Subcutaneous abdominal adipose tissue (tissue), 5 donors: ENCODE data around the gene ZRANB2.

Experiments used
- H3K27ac ChIP-seq: one replicate; pipeline ENCODE4 v1.7.0; 2013; ENCODE audit warnings: low read depth, mild to moderate bottlenecking, inconsistent platforms, low read length, moderate library complexity
- H3K27me3 ChIP-seq, 5 donors: one replicate each; pipeline ENCODE4 v1.7.0; 2013; ENCODE audit warnings: low read length in 5 of 5, inconsistent platforms in 1 of 5; ENCODE audit not compliant: control insufficient read depth in 5 of 5, insufficient read depth in 4 of 5
- H3K36me3 ChIP-seq, 5 donors: one replicate each; pipeline ENCODE4 v1.7.0; 2013; ENCODE audit warnings: low read length in 5 of 5; ENCODE audit not compliant: control insufficient read depth in 5 of 5, insufficient read depth in 5 of 5
- H3K4me1 ChIP-seq, 5 donors: one replicate each; pipeline ENCODE4 v1.7.0; 2013; ENCODE audit warnings: low read length in 5 of 5, mild to moderate bottlenecking in 3 of 5, moderate library complexity in 1 of 5; ENCODE audit not compliant: control insufficient read depth in 5 of 5, insufficient read depth in 5 of 5
- H3K4me3 ChIP-seq, 5 donors: one replicate each; pipeline ENCODE4 v1.7.0; 2013; ENCODE audit warnings: low read length in 5 of 5, low read depth in 1 of 5
- H3K9ac ChIP-seq, 5 donors: one replicate each; pipeline ENCODE4 v1.7.0; 2013; ENCODE audit warnings: low read length in 5 of 5, mild to moderate bottlenecking in 4 of 5, moderate library complexity in 3 of 5
- H3K9me3 ChIP-seq, 5 donors: one replicate each; pipeline ENCODE4 v1.7.0; 2013; ENCODE audit warnings: low read length in 5 of 5; ENCODE audit not compliant: control insufficient read depth in 5 of 5
- donor health status: healthy.
- donor health status: healthy.
- donor health status: healthy.
- donor health status: healthy.
- donor health status: healthy.

The ZRANB2 gene

DNA sequence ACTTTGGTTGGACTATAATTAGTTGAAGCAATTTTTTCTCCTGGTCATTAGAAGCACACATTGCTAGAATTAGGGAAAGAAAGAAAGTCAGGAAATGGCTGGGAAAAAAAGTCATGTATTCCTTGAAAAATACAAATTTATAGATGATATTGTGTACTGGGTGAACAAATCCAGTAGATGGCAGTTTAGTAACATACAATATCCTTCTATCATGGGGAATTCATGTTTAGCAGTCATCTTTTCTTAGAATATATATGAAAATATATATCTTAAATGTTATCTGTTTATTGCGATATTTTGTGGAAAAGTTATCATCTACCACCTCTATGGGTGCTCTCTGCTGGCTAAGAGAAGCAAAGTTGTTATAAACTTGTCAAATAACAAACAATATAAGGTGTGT, 13.1 kb upstream of the ZRANB2 start:
- Histone ChIP-seq H3K36me3 (peaks cover 0 to 6% (median 0%) of the 10 kb centered on the region in 5 donors), H3K4me1 (no peaks in the 10 kb centered on the region), H3K4me3 (no peak overlapping the region), H3K27ac (no peak overlapping the region), H3K9me3 (no peaks in the 10 kb centered on the region), H3K9ac (no peak overlapping the region), H3K27me3 (no peaks in the 10 kb centered on the region)

DNA sequence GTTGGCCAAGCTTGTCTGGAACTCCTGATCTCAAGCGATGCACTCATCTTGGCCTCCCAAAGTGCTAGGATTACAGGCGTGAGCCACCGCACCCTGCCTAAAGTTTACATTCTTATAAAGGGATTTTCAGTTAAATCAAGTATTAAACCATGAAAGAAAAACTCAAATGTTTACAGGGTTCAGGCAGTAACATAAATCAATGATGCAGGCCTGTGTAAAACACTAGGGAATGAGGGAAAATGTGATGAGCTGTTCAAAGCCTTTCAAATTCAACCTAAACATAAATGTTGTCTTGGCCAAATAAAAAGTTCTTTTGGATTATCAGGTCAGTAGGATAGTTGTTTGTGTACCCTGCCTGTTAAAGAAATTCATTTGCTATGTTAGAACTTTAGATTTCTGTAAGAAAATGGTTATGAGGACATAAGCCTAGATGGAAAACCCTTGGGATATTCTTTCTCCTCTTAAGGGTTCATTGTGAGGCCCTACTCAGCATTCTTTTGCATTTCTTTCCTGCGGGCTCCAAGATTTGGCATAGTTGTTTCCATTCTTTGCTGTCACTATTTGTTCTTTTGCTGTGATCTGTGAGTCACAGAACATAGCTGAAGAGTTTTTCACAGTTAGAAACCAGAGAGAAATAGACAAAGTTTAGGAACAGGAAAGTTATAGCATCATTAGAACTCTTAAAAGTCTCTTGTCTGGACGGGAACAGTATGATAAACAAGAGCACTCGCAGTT, 8.9 kb upstream of the ZRANB2 start:
- H3K27me3 ChIP-seq = peaks cover 0 to 4% (median 0%) of the 10 kb centered on the region in 5 donors
- H3K27ac ChIP-seq = no peak overlapping the region
- H3K9ac ChIP-seq = no peak overlapping the region
- H3K36me3 ChIP-seq = no peaks in the 10 kb centered on the region
- H3K4me1 ChIP-seq = no peaks in the 10 kb centered on the region
- no peaks in the 10 kb centered on the region for H3K9me3 ChIP-seq
- no peak overlapping the region for H3K4me3 ChIP-seq

DNA sequence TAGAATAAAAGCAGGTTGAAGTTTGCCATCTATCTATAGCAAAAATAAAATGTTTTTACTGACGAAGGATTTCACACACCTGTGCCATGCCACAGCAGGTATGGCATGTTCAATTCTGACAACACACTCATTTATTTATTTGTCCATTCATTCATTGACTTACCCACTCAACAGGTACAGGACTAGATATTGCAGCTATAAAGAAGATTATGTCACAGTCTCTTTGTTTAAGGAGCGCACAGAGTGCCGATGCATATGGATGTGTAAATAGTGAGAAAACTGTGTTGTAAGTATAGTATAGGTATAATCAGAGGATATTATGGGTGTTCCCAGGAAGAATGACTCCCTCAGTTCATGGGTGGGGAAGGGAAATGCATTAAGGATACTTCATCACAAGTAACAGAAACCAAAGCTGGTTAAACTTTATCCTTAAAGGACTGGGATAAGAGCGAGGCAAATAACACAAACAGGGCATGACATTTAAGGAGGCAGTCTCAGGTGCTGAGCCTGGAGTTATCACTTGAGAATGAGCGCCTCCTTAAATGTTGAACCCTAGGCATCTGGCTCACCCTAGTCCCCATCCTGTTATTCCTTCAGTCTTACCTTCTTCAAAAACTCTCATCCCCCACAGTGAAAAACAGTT, 7.9 kb upstream of the ZRANB2 start:
- peaks cover 0 to 4% (median 0%) of the 10 kb centered on the region in 5 donors for H3K27me3 ChIP-seq
- H3K9ac ChIP-seq = no peak overlapping the region
- H3K4me3 ChIP-seq = no peak overlapping the region
- H3K9me3 ChIP-seq = no peaks in the 10 kb centered on the region
- H3K4me1 ChIP-seq = no peaks in the 10 kb centered on the region
- H3K36me3 ChIP-seq = no peaks in the 10 kb centered on the region
- no peak overlapping the region for H3K27ac ChIP-seq

DNA sequence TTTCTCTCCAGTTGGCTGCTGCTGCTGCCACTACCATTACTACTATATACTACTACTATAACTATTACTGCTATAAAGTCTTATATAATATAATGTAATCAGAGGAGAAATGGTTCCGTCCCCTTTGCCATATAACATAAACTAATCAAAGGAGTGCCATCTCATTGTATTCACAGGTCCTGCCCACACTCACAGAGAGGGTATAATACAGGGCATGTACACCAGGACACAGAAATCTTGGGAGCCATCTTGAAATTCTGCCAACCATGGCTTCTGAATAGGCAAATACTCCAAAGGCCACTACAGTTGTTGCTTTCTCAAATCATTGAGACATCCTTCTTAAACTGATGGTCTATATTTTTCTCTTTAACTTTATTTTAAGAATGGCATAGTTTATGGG, 6.9 kb upstream of the ZRANB2 start:
- Histone ChIP-seq H3K4me3 (no peak overlapping the region), H3K27me3 (peaks cover 0 to 4% (median 0%) of the 10 kb centered on the region in 5 donors), H3K27ac (no peak overlapping the region), H3K4me1 (no peaks in the 10 kb centered on the region), H3K9me3 (no peaks in the 10 kb centered on the region), H3K36me3 (no peaks in the 10 kb centered on the region), H3K9ac (no peak overlapping the region)

DNA sequence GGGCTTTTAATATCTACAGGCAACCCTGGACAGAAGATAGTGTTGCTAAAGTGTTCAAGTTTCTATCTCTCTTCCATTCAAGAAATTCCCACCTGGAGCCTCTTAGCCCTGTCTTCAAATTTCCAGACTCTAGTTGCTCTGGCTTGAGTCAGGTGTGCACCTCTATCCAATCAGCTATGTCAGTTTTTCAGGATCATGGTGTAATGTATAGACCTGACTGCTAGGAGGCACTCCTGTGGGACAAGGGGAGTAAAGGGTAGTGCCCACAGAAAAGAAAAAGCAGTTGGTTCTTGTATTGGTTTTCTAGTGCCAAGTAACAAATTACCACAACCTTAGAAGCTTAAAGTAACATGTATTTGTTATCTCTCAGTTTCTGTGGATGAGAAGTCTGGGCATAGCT, 6.2 kb upstream of the ZRANB2 start:
- Histone ChIP-seq H3K4me1 (no peaks in the 10 kb centered on the region), H3K27ac (no peak overlapping the region), H3K27me3 (peaks cover 0 to 4% (median 0%) of the 10 kb centered on the region in 5 donors)

DNA sequence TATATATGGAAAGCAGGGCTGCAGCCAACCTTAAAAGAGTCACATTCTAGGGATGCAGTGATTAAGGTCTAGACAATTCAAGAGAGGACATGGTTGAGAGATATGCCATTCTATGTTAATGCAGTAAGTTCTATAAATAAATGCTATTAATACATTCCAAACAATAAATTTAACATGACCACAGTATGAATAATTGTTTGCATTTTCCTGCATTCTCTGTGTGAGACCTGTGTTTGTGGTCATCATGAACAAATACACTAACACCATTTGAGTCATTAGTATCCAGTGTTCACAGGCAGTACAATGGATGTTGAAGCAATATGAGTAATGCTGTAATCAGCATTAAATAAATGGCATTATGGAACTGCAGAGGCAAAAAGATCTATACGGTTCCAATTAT, 5.5 kb upstream of the ZRANB2 start:
- H3K4me1 ChIP-seq = peaks cover 0 to 6% (median 5%) of the 10 kb centered on the region in 5 donors
- no peak overlapping the region for H3K9ac ChIP-seq
- H3K9me3 ChIP-seq = no peaks in the 10 kb centered on the region
- no peak overlapping the region for H3K27ac ChIP-seq
- no peak overlapping the region for H3K4me3 ChIP-seq
- no peaks in the 10 kb centered on the region for H3K36me3 ChIP-seq
- peaks cover 0 to 4% (median 0%) of the 10 kb centered on the region in 5 donors for H3K27me3 ChIP-seq

More for the DNA sequence above, 6.2 kb upstream of the ZRANB2 start:
- no peak overlapping the region for H3K4me3 ChIP-seq
- H3K9me3 ChIP-seq = no peaks in the 10 kb centered on the region
- H3K36me3 ChIP-seq = no peaks in the 10 kb centered on the region
- no peak overlapping the region for H3K9ac ChIP-seq

DNA sequence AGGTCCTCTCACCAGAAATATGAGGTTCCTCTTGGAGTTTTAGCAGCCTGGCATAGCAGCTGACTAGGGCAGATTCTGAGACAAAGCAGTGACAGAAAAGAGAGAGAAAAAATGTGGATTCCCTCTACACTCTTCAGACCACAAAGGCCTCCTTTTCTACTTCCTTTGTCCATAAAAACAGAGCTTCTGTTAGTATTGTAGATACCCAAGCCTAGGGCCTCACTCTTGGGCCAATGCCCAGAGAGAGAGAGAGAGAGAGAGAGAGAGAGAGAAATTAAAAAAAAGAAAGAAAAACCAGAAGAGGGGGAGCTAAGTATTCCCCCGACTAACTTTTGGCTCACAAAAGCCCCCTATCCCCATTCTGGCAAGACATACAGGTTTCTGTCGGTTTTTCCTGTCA, 2.4 kb upstream of the ZRANB2 start:
- peaks cover 0 to 24% (median 22%) of the 10 kb centered on the region in 5 donors for H3K4me1 ChIP-seq
- no peaks in the 10 kb centered on the region for H3K9me3 ChIP-seq
- H3K27ac ChIP-seq = no peak overlapping the region

DNA sequence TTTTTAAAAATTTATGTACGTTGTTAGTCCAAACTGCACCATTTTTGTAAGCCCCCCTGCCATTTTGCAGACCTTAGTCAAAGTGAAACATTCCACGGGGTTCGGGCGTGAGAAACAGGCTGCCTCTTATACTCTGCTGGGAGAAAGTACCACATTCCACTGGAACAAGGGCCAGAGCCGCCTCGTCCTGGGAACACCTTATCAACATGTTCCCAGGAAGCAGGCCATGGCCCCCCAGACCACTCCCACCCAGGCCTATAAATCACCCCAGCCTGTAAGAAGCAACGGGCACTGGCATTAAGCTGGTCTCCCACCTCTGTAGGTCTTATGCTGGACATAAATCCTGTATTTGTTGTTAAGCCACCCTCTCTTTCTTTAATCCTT, 854 bp upstream of the ZRANB2 start:
- Histone ChIP-seq H3K27ac (peak overlapping the region; percentile 99), H3K4me3 (peak overlapping the region; percentile 88 to 100 (median 99))

More for the DNA sequence above, 2.4 kb upstream of the ZRANB2 start:
- peaks cover 0 to 2% (median 0%) of the 10 kb centered on the region in 5 donors for H3K36me3 ChIP-seq
- peaks cover 0 to 4% (median 0%) of the 10 kb centered on the region in 5 donors for H3K27me3 ChIP-seq
- no peak overlapping the region for H3K4me3 ChIP-seq
- H3K9ac ChIP-seq = no peak overlapping the region

DNA sequence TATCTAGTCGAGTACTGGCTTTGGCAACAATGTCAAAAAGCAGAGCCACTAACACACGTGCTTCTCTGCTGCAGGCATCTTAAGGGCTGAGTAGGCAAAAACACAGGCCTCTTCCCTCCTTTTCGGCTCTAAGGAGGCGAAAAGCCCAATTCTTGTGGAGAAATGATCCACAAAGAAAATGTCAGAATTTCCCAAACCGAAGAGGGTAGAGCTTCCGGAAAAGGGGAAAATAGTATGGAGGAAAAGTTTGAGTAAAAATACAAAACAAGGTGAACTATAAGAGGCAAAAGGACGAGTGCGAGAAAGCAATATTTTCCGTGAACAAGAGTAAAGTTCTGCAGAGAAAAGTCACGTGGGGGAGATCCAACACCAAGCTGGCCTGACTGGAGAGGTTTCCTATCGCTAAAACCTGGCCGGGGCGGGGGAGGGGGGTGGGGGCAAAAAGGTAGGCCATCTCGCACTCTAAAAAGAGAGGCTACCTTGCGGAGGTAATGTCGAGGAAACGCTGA, 551 bp downstream of the ZRANB2 start:
- Histone ChIP-seq H3K4me3 (peak overlapping the region; percentile 88 to 100 (median 99)), H3K27ac (peak overlapping the region; percentile 99), H3K9me3 (no peaks in the 10 kb centered on the region), H3K9ac (peak overlapping the region; percentile 89 to 99 (median 97)), H3K4me1 (peaks cover 0 to 24% (median 22%) of the 10 kb centered on the region in 5 donors), H3K36me3 (peaks cover 14 to 26% (median 22%) of the 10 kb centered on the region in 5 donors), H3K27me3 (peaks cover 0 to 3% (median 0%) of the 10 kb centered on the region in 5 donors)

More for the DNA sequence above, 854 bp upstream of the ZRANB2 start:
- H3K9ac ChIP-seq = peak overlapping the region in 2 of 5 donors; percentile 15 to 89
- H3K9me3 ChIP-seq = no peaks in the 10 kb centered on the region
- peaks cover under 1 to 12% (median 12%) of the 10 kb centered on the region in 5 donors for H3K36me3 ChIP-seq
- H3K4me1 ChIP-seq = peaks cover 0 to 24% (median 22%) of the 10 kb centered on the region in 5 donors
- H3K27me3 ChIP-seq = peaks cover 0 to 4% (median 0%) of the 10 kb centered on the region in 5 donors

DNA sequence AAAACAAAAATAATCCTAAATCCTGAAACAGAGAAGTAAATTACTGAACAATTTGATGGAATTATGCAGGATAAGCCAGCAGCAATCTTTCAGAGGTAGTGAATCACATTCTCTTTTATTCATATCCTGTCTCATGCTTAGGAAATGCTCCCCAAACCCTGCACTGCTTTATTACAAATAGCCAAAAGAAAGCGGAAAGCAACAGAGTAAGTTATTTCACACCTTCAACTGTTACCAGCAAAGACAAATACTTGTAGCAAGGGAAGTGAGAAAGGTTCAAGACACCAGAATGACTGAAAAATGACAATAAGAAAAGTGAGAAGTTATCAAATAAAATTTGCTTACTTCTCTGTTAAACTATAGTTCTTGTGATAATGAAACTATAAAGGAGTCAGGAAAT, 6.2 kb downstream of the ZRANB2 start:
- Histone ChIP-seq H3K9ac (no peak overlapping the region), H3K9me3 (no peaks in the 10 kb centered on the region), H3K27ac (no peak overlapping the region), H3K27me3 (no peaks in the 10 kb centered on the region), H3K36me3 (peaks cover 54 to 74% (median 62%) of the 10 kb centered on the region in 5 donors), H3K4me1 (peaks cover 0 to 13% (median 11%) of the 10 kb centered on the region in 5 donors), H3K4me3 (no peak overlapping the region)
